ENCODE measurements around the gene RCBTB2. TPM values are rescaled to one million over a fixed set of nuclear protein-coding genes. Genes with fewer than 3 reads are reported as not detected.

RCBTB2 gene
- total and polyA plus RNA-seq, 10 donors = 6.7 to 19.6 (median 14.8) TPM

- Histone ChIP-seq H3K36me3 (no peaks in the 10 kb centered on the region), H3K4me1 (peaks cover 19 to 91% (median 64%) of the 10 kb centered on the region in 6 donors), H3K27me3 (replicated peaks in 1 of 7) (peaks cover 0 to 57% (median 0%) of the 10 kb centered on the region in 7 donors), H3K9me3 (no peaks in the 10 kb centered on the region), H3K4me3 (no peak overlapping the region), H3K27ac (peak overlapping the region in 7 of 8 donors; percentile 32 to 96 (median 79))
- intact Hi-C loops (cut with DNase I; ENCODE audit: low total_unique reads) = loop anchor here (10.0 kb wide), 1 partner anchor 449 kb away; no protein-coding TSS in a partner anchor
- no peak for TF ChIP-seq POLR2A (IDR thresholded peaks at IDR 0.05)
- no peak for DNase-seq
- WGBS, 5 donors = 36 to 46% (median 43%) methylated on average over 7 of the region's 7 CpGs
These were observed 40.5 kb upstream of the RCBTB2 start for GRCh38 chr13:48573213-48574007.

GRCh38 chr13:48571126-48571913, 38.4 kb upstream of the RCBTB2 start:
- no peaks in the 10 kb centered on the region for H3K9me3 ChIP-seq
- peaks cover 27 to 96% (median 73%) of the 10 kb centered on the region in 6 donors for H3K4me1 ChIP-seq
- TF ChIP-seq POLR2A (IDR thresholded peaks at IDR 0.05) (no peak), POLR2AphosphoS5 (IDR thresholded peaks at IDR 0.05) (no peak), CTCF (IDR thresholded peaks at IDR 0.05 in 8 of 11, conservative IDR thresholded peaks at IDR 0.05 in 3 of 11) (no peak)
- peak overlapping the region in 1 of 8 donors; percentile 29 for H3K4me3 ChIP-seq
- H3K36me3 ChIP-seq = no peaks in the 10 kb centered on the region
- H3K27ac ChIP-seq = peak overlapping the region; percentile 37 to 96 (median 87)
- H3K27me3 ChIP-seq (replicated peaks in 1 of 7) = peaks cover 0 to 52% (median 0%) of the 10 kb centered on the region in 7 donors
- no peak for DNase-seq
- intact Hi-C loops (cut with DNase I; ENCODE audit: low total_unique reads) = loop anchor here (10.0 kb wide), 1 partner anchor 447 kb away; no protein-coding TSS in a partner anchor
- WGBS, 5 donors = 25 to 31% (median 28%) methylated on average over 9 of the region's 9 CpGs

GRCh38 chr13:48570216-48570828, 37.4 kb upstream of the RCBTB2 start:
- Histone ChIP-seq H3K4me3 (peak overlapping the region in 1 of 8 donors; percentile 49), H3K9me3 (no peaks in the 10 kb centered on the region), H3K4me1 (peaks cover 27 to 92% (median 74%) of the 10 kb centered on the region in 6 donors), H3K27me3 (replicated peaks in 1 of 7) (peaks cover 0 to 62% (median 4%) of the 10 kb centered on the region in 7 donors), H3K27ac (peak overlapping the region in 7 of 8 donors; percentile 79 to 96 (median 89)), H3K36me3 (no peaks in the 10 kb centered on the region)
- TF ChIP-seq POLR2AphosphoS5 (IDR thresholded peaks at IDR 0.05) (no peak), POLR2A (IDR thresholded peaks at IDR 0.05) (no peak), CTCF (IDR thresholded peaks at IDR 0.05 in 8 of 11, conservative IDR thresholded peaks at IDR 0.05 in 3 of 11) (no peak)
- WGBS, 5 donors = 76 to 87% (median 83%) methylated on average over 8 of the region's 8 CpGs
- no peak for DNase-seq
- intact Hi-C loops (cut with DNase I; ENCODE audit: low total_unique reads) = loop anchor here (10.0 kb wide), 1 partner anchor 446 kb away; no protein-coding TSS in a partner anchor

- peaks cover 29 to 92% (median 75%) of the 10 kb centered on the region in 6 donors for H3K4me1 ChIP-seq
- peaks cover 0 to 73% (median 4%) of the 10 kb centered on the region in 7 donors for H3K27me3 ChIP-seq (replicated peaks in 1 of 7)
- H3K27ac ChIP-seq = peak overlapping the region in 7 of 8 donors; percentile 79 to 96 (median 89)
- DNase-seq = no peak
- 93 to 97% (median 94%) methylated on average over 8 of the region's 8 CpGs for WGBS, 5 donors
- H3K4me3 ChIP-seq = peak overlapping the region in 1 of 8 donors; percentile 49
- no peaks in the 10 kb centered on the region for H3K36me3 ChIP-seq
- intact Hi-C loops (cut with DNase I; ENCODE audit: low total_unique reads) = no loop called here
- no peaks in the 10 kb centered on the region for H3K9me3 ChIP-seq
- TF ChIP-seq POLR2AphosphoS5 (IDR thresholded peaks at IDR 0.05) = no peak
- no peak for TF ChIP-seq CTCF (IDR thresholded peaks at IDR 0.05 in 8 of 11, conservative IDR thresholded peaks at IDR 0.05 in 3 of 11)
- TF ChIP-seq POLR2A (IDR thresholded peaks at IDR 0.05) = no peak
These were observed 36.3 kb upstream of the RCBTB2 start for GRCh38 chr13:48569104-48569666.

Data from spleen (tissue), 11 donors.